HG02642 (cell line): ENCODE results near the gene ZBTB43.
"Not testable (repeated sequence)": the region's sequence is repeated elsewhere in the genome, so short reads cannot be mapped to it uniquely, and the experiment has no call there.

Experiments
- ATAC-seq: cut with Tn5 transposase; IDR thresholded peaks from one replicate; pipeline ENCODE4 v1.9.1; 2021; ENCODE audit warnings: mild to moderate bottlenecking; ENCODE audit not compliant: unreplicated experiment, poor library complexity

The ZBTB43 gene

DNA sequence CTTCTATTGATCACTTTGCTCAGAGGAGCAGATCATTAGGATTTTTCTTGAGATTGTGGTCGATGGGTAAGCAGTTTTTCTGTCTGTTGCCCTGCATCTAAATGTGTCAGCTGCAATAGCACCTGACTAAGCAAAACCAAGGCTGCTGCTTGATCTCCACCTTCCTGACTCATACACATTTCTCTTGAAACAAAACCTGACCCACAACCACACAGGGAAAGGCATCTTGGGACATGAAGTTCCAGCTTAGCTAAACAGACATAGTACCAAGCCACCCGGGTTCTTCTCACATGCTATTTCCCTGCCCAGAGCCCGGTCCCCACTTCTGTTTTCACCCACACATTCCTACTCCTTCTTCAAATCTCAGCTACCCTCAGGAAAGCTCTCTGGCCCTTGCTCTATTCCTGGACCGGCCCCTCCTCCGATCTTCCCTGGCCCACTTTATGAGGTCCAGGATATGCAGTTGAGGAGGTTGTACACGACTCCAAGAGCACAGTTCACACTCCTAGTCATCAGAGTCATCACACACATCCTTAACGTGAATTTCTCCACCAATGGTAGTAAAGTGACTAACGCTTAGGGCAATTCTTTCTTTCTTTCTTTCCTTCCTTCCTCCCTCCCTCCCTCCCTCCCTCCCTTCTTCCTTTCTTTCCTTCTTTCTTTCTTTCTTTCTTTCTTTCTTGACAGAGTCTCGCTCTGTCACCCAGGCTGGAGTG, 16.0 kb upstream of the ZBTB43 start:
- ATAC-seq = no peak

DNA sequence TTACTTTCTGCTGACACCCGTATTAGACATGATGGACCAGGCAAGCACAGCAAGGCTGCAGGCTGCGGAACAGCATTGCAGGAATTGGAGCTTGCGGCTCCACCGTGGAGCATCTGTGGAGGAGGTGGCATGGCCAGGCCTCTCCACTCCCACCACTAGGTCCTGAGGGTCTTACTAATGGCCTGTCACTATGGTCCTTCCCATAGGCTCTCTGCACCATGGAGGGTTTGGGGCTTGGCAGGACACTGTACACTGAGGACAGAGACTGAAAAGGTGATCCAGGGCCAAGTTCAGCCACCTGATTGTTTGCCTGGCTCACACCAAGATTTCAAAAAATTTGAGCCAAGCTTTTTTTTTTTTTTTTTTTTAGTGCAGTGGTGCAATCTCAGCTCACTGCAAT, 14.3 kb upstream of the ZBTB43 start:
- no peak for ATAC-seq

DNA sequence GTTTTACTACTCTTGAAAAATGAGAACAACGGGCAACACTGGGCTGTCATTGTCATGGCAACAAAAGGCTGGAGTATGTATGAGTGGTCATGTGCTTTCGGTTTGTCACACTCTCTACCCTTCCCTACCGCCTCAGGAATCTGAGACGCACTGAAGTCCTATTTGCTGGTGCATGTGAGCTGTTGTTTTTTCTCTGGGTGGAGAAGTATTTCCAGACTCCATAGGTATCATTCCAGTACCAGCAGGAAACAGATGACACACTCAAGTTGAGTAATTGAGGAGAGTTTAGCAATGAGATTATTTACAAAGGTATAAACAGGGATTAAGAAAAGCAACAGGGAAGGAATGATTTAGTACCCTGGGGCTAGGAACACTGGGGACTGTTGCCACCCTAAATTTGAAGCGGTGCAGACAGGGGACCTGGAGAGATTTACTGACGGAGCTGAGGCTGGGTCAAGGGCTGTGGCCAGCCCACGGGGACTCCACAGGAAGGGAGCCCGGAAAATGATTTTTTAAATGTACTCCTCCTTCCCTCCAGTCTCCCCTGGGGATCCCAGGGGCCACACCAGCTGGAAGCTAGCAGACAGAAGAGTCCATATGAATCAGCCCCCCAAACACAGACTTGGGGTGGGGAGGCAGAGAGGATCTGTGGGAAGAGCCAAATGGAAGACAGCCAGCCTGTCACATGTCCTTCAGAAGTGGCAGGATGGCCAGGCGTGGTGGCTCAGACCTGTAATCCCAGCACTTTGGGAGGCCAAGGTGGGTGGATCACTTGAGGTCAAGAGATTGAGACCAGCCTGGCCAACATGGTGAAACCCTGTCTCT, 13.2 kb upstream of the ZBTB43 start:
- ATAC-seq = no peak

DNA sequence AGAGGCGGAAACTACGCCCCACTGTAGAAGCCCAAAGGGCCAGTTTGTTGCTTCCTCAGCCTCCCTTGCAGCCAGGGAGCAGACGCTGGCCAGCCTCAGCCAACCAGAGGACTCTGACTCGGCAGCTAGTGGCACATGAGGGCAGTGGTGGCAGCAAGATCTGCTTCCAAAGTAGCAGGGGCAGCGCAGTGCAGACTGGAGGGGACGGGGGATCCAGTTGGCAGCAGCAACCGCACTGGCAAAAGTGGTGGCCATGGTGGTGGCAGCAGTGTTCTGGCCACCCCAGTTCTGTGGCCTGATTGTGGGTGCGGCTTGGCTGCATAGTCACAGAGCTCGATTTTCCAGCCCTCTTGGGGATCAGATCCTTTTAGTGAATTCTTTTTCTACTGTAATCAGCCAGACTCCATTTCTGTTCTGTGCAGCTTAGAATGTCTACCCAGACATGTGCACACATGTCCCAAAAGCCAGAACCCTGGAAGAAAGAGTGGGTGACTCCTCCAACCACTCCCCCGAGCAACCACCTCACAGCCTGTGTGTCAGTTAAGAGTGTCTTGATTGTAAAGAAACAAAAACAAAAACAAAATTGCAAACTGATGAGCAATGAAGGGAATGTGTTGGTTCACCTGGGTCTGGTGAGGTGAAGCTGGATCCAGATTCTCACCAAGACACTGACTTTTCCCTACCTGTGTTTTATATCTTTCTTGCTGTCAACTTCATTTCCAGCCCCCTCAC, 11.0 kb upstream of the ZBTB43 start:
- ATAC-seq = no peak

DNA sequence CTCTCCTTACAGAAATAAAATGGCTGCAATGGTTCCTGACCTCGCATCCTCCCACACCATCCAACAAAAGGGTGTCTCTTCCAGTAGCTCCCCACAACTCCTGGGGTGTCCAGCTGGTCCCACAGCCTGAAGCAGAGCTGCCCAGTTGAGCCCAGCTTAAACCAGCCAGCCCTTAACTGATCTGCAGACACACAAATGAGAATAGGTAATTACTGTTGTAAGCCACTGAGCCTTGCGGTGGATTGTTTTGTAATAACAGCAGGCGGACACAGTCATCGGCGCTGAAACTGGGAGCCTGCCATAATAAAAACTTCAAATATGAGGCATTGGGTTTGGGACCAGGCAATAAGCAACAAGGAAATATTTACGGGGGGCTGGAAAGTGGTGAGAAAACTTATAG, 10.4 kb upstream of the ZBTB43 start:
- ATAC-seq = no peak

DNA sequence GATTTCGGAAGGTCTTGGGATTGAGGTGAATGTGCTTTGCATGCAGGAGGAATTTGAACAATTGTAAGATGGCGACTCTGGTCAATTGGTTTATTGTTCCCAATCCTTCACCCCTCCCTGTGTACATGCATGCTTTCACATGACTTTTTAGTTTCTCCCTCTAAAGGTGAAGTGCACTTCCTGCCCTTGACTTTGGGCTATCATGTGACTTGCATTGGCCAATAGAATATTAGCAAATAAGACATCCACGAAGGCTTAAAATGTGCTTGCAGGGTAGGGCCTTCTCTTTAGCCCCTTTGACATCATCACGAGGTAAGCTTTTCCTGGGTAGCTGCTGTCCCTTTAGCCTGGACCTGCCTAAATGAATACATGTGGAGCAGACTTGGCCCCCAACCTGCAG, 8.1 kb upstream of the ZBTB43 start:
- ATAC-seq = no peak

DNA sequence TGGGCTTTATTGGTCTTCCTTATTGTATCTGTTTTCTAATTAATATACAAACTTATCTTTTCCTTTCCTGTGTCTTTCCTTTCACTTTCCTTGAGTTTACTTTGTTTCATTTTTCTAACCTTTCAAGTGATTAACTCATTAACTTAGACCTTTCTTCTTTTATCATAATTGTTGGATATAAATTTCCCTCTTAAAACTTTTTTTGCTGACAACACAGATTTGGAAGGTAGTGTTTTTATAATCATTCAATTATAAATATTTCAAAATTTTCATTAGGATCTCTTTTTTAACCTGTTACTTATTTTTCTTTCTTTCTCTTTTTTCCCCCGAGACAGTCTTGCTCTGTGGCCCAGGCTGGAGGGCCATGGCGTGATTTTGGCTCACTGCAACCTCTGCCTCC, 6.9 kb upstream of the ZBTB43 start:
- no peak for ATAC-seq

DNA sequence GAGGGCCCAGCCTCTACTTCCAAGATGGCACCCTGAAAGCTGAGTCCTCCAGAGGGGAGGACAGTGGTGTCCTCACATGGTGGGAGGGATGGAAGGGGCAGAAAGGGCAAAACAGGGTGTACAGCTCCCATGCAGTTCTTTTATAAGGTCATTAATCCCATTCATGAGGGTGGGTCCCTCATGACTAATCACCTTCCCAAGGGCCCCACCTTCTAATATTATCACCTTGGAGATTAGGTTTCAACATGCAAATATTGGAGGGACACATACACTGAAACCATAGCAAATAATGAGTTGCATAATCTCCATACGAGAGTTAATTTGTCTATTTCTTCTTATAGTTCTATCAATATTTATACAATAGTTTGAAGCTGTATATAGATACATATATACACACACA, 5.8 kb upstream of the ZBTB43 start:
- ATAC-seq = no peak

DNA sequence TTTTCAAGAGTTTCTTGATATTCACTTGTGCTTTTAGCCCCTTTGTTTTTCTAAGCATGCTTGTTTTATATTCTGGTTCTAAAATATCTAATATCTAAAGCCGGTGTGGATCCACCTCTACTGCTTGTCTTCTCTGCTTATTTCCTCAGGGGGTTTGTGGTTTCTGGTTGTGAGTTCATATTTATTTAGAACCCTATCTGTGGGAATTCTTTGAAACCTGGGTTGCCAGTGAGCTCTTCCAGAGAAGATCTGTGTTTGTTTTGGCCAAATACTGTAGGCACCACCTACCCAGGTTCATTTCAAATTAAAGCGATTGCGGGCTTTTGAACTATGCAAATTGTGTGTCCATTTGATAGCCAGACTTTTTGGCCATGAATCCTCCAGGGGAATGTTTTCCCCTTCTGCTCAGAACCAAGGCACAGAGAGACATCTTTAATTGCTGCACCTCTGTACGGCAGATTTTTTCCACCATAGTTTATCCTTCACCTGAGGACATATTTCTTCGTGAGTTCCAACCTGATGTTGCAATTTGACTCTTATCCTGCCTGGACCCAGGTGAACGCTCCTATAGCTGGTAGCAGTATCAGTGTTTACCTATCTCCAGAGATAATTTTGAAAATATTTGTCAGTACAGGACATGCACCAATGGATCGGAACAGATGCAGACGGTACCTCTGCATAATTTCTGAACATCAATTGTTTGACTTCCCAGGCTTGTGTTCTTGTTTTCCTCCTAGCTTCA, 2.4 kb upstream of the ZBTB43 start:
- ATAC-seq = no peak

DNA sequence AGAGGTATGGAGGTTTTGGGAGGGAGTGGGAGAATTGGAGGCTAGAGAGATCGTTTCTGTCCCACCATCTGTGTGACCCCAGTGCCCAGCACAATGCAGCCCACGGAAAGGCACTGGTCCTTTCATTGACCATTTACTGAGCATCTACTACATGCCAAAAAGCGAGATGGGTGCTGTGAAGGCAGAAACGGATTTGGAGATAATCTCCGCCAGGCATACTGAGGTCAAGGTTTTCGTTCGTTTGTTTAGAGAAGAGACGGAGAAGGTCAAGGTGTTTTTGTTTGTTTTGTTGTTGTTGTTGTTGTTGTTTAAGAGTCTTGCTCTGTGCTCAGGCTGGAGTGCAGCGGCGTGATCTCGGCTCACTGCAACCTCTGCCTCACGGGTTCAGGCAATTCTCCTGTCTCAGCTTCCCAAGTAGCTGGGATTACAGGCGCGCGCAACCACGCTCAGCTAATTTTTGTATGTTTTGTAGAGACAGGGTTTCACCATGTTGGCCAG, 593 bp upstream of the ZBTB43 start:
- no peak for ATAC-seq

DNA sequence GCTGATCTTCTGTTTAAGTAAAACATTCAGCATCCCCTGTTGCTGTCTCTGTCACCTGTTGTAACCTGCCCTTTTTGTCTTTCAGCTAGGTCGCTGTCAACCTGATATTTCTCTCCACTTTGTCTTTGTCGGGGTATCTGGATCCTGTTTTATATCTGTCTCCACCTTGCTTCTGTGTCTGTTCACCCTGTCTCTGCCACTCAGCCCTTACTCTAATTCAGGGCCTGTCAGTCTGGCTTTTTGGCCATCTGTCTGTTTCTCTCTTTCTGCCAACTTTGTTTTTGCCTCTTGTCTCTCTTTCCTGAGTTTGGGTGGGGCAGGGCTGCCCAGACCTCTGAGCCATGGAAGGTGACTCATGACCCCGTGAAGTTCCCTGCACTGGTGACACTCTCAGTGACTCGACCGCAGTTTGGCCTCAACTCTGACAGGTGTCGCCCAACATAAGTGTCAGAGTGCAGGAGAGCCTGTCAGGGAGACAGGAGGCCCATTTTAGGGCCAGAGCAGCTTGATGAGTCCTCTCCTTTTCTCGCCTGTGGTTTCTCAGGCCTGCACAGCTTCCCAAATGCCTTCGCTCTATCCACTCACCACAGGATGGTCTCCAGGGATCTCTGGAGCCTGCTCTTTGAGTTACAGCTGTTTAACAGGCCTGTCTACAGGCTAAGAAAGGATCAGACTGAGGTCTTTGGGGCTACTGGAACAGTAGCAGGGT, 868 bp downstream of the ZBTB43 start:
- ATAC-seq = peak; percentile 69

DNA sequence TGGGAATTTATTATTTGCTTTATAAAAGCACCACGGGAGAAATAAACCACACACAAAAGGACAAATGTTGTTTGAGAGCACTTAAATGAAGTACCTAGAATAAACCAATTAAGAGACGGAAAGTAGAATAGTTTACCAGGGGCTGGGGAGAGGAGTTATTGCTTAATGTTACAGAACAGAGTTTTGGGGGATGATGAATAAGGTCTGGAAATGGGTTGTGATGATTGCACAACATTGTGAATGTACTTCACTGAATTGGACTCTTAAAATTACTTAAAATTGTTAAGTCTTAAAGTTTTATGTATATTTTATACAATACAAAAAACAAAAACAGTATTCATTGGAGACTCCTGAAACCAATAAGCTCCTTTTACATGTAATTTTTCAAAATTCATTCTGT, 1.5 kb downstream of the ZBTB43 start:
- ATAC-seq = no peak

DNA sequence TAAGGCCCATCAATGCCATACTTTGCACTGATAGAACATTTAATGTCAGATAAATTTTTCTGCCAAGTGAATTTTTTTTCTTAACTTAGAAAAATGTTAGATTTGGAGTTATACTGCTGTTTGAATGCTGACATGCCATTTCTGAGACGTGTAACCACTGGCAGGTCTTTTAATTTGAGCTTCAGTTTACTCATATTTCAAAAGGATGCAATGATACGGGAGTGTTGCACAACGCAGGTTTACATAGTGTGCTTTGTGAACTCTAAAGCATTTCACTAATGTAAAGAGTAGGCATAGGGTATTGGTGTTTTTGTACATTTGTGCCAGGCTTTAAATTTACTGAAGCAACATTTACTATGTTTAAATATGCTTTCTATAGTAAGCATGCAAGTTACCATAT, 4.2 kb downstream of the ZBTB43 start:
- no peak for ATAC-seq

DNA sequence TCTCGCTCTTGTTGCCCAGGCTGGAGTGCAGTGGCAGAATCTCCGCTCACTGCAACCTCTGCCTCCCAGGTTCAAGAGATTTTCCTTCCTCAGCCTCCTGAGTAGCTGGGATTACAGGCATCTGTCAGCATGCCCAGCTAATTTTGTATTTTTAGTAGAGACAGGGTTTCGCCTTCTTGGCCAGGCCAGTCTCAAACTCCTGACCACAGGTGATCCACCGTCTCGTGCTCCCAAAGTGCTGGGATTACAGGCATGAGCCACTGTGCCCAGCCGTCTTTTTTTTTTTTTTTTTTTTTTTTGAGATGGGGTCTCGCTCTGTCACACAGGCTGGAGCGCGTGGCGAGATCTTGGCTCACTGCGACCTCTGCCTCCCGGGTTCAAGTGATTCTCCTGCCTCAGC, 5.4 kb downstream of the ZBTB43 start:
- not testable (repeated sequence) for ATAC-seq

DNA sequence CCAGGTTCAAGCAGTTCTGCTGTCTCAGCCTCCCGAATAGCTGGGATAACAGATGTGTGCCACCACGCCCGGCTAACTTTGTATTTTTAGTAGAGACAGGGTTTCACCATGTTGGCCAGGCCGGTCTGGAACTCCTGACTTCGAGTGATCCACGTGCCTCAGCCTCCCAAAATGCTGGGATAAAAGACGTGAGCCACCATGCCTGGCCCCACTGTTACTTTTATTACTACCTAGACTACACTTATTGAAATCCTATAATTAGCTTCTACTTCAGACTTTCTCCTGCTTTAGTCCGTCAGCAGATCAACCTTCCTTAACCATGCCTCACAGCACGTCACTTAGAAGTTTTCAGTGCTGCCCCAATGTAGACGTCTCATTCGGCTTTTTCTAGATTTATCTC, 8.2 kb downstream of the ZBTB43 start:
- ATAC-seq = no peak

DNA sequence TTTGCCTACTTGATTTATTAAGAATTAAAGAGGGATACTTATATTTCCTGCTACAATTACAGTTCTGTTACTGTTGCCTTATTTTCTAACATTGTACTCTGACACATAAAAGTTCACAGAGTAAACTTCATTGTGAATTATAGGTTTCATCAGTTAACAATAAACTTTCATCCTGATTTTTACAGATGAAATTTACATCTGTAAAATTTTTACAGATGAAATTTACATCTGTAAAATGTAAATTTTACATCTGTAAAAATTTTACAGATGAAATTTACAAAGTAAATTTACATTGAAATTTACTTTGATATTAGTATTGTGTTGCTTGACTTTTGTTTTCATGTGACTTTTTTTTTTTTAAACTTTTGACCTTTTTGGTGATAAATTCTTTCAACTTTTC, 9.3 kb downstream of the ZBTB43 start:
- no peak for ATAC-seq

DNA sequence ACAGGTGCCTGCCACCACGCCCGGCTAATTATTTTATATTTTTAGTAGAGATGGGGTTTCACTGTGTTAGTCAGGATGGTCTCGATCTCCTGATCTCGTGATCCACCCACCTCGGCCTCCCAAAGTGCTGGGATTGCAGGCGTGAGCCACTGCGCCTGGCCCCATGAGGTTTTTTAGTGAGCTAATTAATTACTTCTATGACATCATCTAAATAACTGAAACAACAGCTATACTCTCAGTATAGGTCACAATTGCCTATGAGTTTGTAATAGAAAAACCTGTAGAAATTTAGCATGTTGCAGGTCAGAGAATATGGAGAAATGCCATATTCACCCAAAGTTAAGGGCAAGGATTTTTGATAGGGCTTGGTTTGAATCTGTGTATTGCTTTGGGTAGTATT, 12.8 kb downstream of the ZBTB43 start:
- ATAC-seq = not testable (repeated sequence)

DNA sequence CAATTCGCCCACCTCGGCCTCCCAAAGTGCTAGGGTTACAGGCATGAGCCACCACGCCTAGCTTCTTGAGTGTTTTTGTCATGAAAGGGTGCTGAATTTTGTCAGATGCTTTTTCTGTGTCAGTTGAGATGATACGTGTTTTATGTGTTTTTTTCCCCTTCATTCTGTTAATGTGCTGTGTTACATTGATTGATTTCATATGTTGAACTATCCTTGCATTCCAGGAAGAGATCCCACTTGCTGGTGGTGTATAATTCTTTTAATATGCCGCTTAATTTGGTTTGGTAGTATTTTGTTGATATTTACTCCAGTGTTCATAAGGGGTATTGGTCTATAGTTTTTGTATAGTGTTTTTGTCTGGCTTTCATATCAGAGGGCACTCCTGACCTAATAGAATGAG, 13.6 kb downstream of the ZBTB43 start:
- ATAC-seq = no peak

DNA sequence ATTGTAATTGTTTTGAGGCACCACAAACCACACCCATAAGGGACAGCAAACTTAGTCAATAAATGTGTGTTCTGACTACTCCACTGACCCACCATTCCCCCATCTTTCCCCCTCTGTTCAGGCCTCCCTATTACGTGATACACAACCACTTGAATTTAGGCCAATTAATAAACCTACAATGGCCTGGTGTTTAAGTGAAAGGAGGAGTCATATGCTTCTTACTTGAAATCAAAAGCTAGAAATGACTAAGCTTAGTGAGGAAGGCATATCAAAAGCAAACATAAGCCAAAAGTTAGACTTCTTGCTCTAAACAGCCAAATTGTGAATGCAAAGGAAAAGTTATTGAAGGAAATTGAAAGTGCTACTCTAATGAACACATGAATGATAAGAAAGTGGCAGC, 14.6 kb downstream of the ZBTB43 start:
- no peak for ATAC-seq

DNA sequence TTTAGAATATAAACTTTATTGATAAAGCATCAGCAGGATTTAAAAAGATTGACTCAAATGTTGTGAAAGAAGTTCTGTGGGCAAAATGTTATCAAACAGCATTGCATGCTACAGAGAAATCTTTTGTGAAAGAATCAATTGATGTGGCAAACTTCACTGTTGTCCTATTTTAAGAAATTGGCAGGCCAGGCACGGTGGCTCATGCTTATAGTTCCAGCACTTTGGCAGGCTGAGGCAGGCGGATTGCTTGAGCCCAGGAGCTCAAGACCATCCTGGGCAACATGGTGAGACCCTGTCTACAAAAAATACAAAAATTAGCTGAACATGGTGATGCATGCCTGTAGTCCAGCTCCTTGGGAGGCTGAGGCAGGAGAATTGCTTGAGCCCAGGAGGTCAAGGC, 17.4 kb downstream of the ZBTB43 start:
- no peak for ATAC-seq
